ENCODE data around the gene ITPKC.
A peak's percentile ranks its signal among the peaks of the same experiment; 100 is the strongest.
"Not testable (repeated sequence)": the region's sequence is repeated elsewhere in the genome, so short reads cannot be mapped to it uniquely, and the experiment has no call there.

Gene ITPKC

DNA sequence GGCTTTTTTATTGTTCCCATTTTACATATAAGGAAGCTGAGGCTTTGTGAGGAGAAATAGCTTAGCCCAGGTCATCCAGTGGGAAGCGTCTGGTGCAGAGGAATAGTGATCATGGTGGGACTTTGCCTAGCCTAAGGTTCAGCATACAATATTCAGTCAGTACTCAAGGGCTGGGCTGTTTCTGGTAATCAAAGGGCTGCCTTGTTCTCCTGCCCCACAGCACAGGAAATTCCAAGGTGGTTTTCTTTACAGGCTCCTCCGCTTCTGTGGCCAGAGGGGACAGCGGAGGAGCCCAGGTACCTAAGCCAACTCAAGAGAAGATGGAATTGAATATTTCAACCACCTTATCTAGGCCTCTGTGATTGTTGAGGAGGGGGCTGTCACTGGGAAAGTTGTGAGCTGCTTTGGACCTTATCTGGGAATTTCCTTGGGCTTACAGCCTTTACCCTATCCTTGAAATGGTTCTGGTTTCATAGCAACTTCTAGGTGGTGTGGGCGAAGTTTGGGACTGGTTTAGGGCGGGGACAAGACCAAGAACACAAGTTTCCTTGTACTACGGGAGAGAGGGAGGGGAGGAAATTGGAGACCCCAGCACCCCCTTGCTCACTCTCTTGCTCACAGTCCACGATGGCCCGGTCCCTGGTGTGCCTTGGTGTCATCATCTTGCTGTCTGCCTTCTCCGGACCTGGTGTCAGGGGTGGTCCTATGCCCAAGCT is 58.2 kb downstream of the ITPKC start, which contains the start of gene MIA:
Gene MIA, plus strand, starts transcription at position 606 of the 716 bp plus-strand sequence. Its CDS starts 22 bp downstream, at position 628.
- DNase-seq = no peak

DNA sequence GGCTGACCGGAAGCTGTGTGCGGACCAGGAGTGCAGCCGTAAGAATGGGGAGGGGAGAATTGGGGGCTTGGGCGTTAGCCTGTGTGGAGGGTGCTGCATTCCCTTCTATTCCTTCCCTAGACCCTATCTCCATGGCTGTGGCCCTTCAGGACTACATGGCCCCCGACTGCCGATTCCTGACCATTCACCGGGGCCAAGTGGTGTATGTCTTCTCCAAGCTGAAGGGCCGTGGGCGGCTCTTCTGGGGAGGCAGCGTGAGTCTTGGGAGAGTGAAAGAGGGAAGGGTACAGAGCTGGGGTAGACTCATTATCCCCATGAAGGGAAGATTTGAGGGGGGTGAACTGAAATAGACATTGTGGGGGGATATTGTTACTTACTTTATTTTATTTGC is 58.7 kb downstream of the ITPKC start:
- DNase-seq = no peak

GRCh38 chr19:40776364-40776763 is 59.5 kb downstream of the ITPKC start:
- no peak for DNase-seq

DNA sequence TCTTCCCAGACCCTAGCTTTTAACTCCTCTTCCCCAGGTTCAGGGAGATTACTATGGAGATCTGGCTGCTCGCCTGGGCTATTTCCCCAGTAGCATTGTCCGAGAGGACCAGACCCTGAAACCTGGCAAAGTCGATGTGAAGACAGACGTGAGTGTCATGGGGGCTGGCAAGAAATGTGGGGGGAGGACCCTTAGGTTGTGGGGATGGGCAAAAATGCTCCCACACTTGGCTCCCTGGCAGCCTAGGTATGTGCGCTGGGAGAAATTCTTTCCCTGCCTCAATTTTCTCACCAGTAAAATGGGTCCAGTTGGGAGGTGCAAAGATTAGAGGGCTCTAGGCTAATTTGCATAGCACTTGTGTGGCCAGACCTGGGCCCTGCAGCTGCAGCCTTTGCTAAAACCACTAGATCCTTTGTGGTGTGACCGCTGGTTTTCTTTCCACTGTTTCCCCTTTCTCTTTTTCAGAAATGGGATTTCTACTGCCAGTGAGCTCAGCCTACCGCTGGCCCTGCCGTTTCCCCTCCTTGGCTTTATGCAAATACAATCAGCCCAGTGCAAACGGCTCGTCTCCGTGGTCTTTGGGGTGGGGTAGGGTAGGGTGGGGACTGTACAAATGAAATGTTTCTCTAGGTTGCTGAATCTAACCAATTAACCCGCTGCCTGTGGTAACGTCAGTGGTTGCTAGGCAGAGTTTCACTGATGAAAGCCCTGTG is 60.2 kb downstream of the ITPKC start:
- peak in 5 of 6 experiments; percentile 78 to 91 (median 84) for DNase-seq

GRCh38 chr19:40777645-40777936 is 60.7 kb downstream of the ITPKC start:
- DNase-seq = peak in 1 of 6 experiments; percentile 93

- peak; percentile 99 to 100 (median 100) for DNase-seq
These were observed 61.2 kb downstream of the ITPKC start, which contains the start of gene RAB4B for GRCh38 chr19:40777937-40778705. Gene RAB4B, plus strand, starts transcription at chr19:40778247. Its CDS starts 129 bp downstream, at chr19:40778376.

- DNase-seq = no peak
These were observed 61.9 kb downstream of the ITPKC start for GRCh38 chr19:40778706-40779284.

- DNase-seq = no peak
These were observed 63.7 kb downstream of the ITPKC start for GRCh38 chr19:40780582-40780981.

DNA sequence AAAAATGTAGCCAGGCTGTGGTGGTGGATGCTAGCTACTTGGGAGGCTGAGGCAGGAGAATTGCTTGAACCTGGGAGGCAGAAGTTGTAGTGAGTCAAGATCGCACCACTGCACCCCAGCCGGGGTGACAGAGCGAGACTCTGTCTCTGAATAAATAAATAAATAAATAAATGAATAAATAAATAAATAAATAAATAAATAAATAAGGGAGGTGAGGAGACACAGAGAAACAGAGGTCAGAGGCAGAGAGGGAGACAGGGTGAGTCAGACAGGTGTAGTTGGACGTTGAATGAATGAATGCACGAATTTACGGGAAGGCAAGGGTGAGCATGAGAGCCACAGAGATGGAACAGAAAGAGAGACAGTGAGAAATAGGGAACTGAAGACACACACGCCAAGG is 64.2 kb downstream of the ITPKC start:
- no peak for DNase-seq

DNA sequence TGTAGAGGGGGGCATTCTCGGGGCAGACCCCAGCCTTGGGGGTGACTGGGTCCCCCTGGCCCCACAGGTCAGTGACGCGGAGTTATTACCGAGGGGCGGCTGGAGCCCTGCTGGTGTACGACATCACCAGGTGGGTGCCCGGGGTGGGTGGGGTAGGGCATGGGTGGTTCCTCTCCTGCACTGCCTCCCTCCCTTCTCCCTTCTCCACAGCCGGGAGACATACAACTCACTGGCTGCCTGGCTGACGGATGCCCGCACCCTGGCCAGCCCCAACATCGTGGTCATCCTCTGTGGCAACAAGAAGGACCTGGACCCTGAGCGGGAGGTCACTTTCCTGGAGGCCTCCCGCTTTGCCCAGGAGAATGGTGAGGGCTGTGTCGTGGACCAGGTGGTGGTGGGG is 66.8 kb downstream of the ITPKC start:
- DNase-seq = no peak

GRCh38 chr19:40784146-40784545 is 67.2 kb downstream of the ITPKC start:
- not testable (repeated sequence) for DNase-seq

DNA sequence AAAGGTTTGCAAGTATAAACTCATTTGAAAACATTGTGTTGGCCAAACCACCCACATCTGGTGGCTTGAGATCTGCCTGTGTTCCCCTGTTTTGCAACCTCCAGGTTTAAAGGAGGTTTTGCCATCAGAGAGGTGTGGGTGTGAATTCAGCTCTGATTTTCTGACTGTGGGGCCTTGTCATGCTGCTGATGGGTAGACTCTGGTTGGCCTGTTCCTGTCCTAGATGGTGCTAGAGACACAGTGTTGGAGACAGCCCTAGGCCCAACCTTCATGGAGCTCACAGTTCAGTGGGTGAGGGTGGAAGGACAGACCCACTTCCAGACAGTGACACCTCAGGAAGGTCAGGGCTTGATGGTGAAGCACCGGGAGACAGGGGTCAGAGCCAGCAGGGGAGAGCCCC is 68.6 kb downstream of the ITPKC start:
- DNase-seq = no peak

GRCh38 chr19:40786060-40787037 is 69.4 kb downstream of the ITPKC start:
- no peak for DNase-seq

All from stimulated activated naive CD4-positive, alpha-beta T cell (primary cell).